Omental fat pad (tissue), 4 donors: ENCODE measurements around the gene NUDCD3. TPM values are rescaled to one million over a fixed set of nuclear protein-coding genes. Genes with fewer than 3 reads are reported as not detected.

Source experiments
- ATAC-seq: fragments of 150-250 bp; one replicate; pipeline ENCODE4 v1.9.1; 2016; ENCODE audit warnings: mild to moderate bottlenecking, moderate library complexity; ENCODE audit not compliant: low FRiP score
- DNase-seq: peaks from one replicate; pipeline ENCODE4 v3.0.0-alpha.2; 2019; ENCODE audit warnings: low spot score
- CTCF ChIP-seq, 3 donors: fragments of 450-650 bp; IDR thresholded peaks; one replicate each; pipeline ENCODE4 v1.5.1; 2016 to 2017; ENCODE audit warnings: antibody characterized with exemption in 3 of 3, mild to moderate bottlenecking in 3 of 3, moderate library complexity in 2 of 3
- total RNA-seq, 4 donors: library from RNA; depleted of rRNA; stranded (reverse); fragments of >200 nt; gene quantifications; one replicate each; pipeline ENCODE4 v1.1.0, GENCODE V29; 2016

Gene NUDCD3
- total RNA-seq, 4 donors from 2014 or later = 49.3 to 57.2 (median 56.3) TPM

GRCh38 chr7:44336491-44336890, 154.0 kb downstream of the NUDCD3 start:
- no peak for DNase-seq
- ATAC-seq = no peak
- no peak for TF ChIP-seq CTCF (IDR thresholded peaks at IDR 0.05)

GRCh38 chr7:44335184-44335583, 155.3 kb downstream of the NUDCD3 start:
- DNase-seq = no peak
- no peak for TF ChIP-seq CTCF (IDR thresholded peaks at IDR 0.05)
- ATAC-seq = no peak

- no peak for TF ChIP-seq CTCF (IDR thresholded peaks at IDR 0.05)
- DNase-seq (no peak), ATAC-seq (no peak)
Observed at GRCh38 chr7:44334734-44335097, 155.7 kb downstream of the NUDCD3 start.

- ATAC-seq (no peak), DNase-seq (no peak)
- no peak for TF ChIP-seq CTCF (IDR thresholded peaks at IDR 0.05)
Observed at GRCh38 chr7:44333911-44334733, 156.3 kb downstream of the NUDCD3 start.

GRCh38 chr7:44331682-44332081, 158.8 kb downstream of the NUDCD3 start:
- ATAC-seq (no peak), DNase-seq (no peak)
- TF ChIP-seq CTCF (IDR thresholded peaks at IDR 0.05) = no peak

- no peak for DNase-seq
- ATAC-seq = no peak
- TF ChIP-seq CTCF (IDR thresholded peaks at IDR 0.05) = no peak
Observed at GRCh38 chr7:44330331-44330730, 160.1 kb downstream of the NUDCD3 start.

- ATAC-seq (no peak), DNase-seq (no peak)
- no peak for TF ChIP-seq CTCF (IDR thresholded peaks at IDR 0.05)
Observed at GRCh38 chr7:44329888-44330287, 160.6 kb downstream of the NUDCD3 start.
